Mesothelial cell of epicardium (in vitro differentiated cells): ENCODE results near the gene TNKS1BP1. TPM values are rescaled to one million over a fixed set of nuclear protein-coding genes. Genes with fewer than 3 reads are reported as not detected.
A peak's percentile ranks its signal among the peaks of the same experiment; 100 is the strongest.

ENCODE experiments used
- DNase-seq, 2 experiments: peaks; one replicate each; pipeline ENCODE4 v3.0.0; 2021; ENCODE audit warnings: low spot score in 2 of 2; ENCODE audit not compliant: unreplicated experiment in 2 of 2
- H3K27ac Mint-ChIP-seq: 2 replicates; pipeline ENCODE4 v1.8.0; 2021; ENCODE audit warnings: mixed read lengths
- H3K27me3 Mint-ChIP-seq: 2 replicates; pipeline ENCODE4 v1.8.0; 2021; ENCODE audit warnings: low read depth, mixed read lengths
- H3K36me3 Mint-ChIP-seq: 2 replicates; pipeline ENCODE4 v1.8.0; 2021; ENCODE audit warnings: mixed read lengths
- H3K4me1 Mint-ChIP-seq: 2 replicates; pipeline ENCODE4 v1.8.0; 2021; ENCODE audit warnings: mixed read lengths
- H3K4me3 Mint-ChIP-seq: 2 replicates; pipeline ENCODE4 v1.8.0; 2021; ENCODE audit warnings: mild to moderate bottlenecking, moderate library complexity, mixed read lengths
- H3K9me3 Mint-ChIP-seq: 2 replicates; pipeline ENCODE4 v1.8.0; 2021; ENCODE audit warnings: mixed read lengths
- CTCF ChIP-seq: fragments of 200-600 bp; sonication (generic); IDR thresholded peaks from one replicate; pipeline ENCODE4 v1.5.0; 2021; ENCODE audit warnings: antibody characterized with exemption; ENCODE audit not compliant: unreplicated experiment
- total RNA-seq: library from RNA; stranded (reverse); gene quantifications from 3 replicates; pipeline ENCODE4 v1.2.1, GENCODE V29; 2021

The TNKS1BP1 gene
- total RNA-seq, 1 donor from 2014 or later: 216 TPM

GRCh38 chr11:57279116-57279515 is 45.6 kb downstream of the TNKS1BP1 start:
- Mint-ChIP-seq H3K27me3 (no peaks in the 10 kb centered on the region), H3K36me3 (no peaks in the 10 kb centered on the region), H3K27ac (no peak overlapping the region), H3K4me1 (peaks cover 25% of the 10 kb centered on the region), H3K4me3 (no peak overlapping the region), H3K9me3 (peaks cover 2% of the 10 kb centered on the region)
- no peak for TF ChIP-seq CTCF
- no peak for DNase-seq

- H3K4me1 Mint-ChIP-seq: peaks cover 25% of the 10 kb centered on the region
- H3K4me3 Mint-ChIP-seq: no peak overlapping the region
- H3K36me3 Mint-ChIP-seq: no peaks in the 10 kb centered on the region
- TF ChIP-seq CTCF: no peak
- DNase-seq: no peak
- H3K27ac Mint-ChIP-seq: no peak overlapping the region
- peaks cover 5% of the 10 kb centered on the region for H3K9me3 Mint-ChIP-seq
- H3K27me3 Mint-ChIP-seq: no peaks in the 10 kb centered on the region
Observed at GRCh38 chr11:57278721-57279095, 46.0 kb downstream of the TNKS1BP1 start.

GRCh38 chr11:57277845-57278720 is 46.7 kb downstream of the TNKS1BP1 start:
- H3K9me3 Mint-ChIP-seq: peaks cover 10% of the 10 kb centered on the region
- peak overlapping the region; percentile 24 for H3K4me3 Mint-ChIP-seq
- peak; percentile 64 for TF ChIP-seq CTCF
- peak in 1 of 2 experiments; percentile 70 for DNase-seq
- H3K27me3 Mint-ChIP-seq: no peaks in the 10 kb centered on the region
- H3K4me1 Mint-ChIP-seq: peaks cover 21% of the 10 kb centered on the region
- H3K27ac Mint-ChIP-seq: peak overlapping the region; percentile 77
- no peaks in the 10 kb centered on the region for H3K36me3 Mint-ChIP-seq

DNA sequence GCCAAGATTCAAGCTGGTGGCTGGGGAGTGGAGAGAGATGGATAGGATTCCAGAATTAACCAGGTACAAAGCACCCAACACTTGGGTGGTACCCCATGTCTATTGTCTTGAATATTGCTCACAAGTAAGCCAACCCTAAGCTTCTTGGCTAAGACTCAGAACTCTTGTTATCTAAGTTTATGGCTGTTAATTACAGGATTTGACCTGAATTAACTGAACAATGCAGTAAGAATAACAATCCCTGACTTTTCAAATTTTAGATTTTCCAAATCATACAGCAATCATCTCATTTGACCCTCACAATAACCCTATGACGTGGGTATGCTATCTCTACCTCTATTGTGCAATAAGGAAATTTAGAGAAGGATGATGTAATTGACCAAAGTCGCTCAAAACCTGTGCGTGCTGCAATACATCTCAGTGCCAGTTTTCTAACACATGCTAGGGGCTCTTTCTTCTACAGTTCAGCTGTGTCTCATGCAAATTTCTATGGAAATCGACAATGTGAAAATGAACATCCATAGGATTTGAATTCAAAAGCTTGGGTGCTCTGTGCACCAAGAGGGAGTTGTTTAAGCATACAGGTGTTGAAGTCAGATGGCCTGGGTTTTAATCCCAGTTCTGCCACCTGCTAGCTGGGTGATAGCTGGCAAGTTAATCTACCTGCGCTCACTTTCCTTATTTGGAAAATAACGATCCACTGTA is 47.6 kb downstream of the TNKS1BP1 start:
- H3K4me1 Mint-ChIP-seq: peaks cover 17% of the 10 kb centered on the region
- no peak for TF ChIP-seq CTCF
- no peak overlapping the region for H3K4me3 Mint-ChIP-seq
- no peaks in the 10 kb centered on the region for H3K36me3 Mint-ChIP-seq
- no peaks in the 10 kb centered on the region for H3K27me3 Mint-ChIP-seq
- peaks cover 10% of the 10 kb centered on the region for H3K9me3 Mint-ChIP-seq
- no peak overlapping the region for H3K27ac Mint-ChIP-seq
- DNase-seq: no peak

DNA sequence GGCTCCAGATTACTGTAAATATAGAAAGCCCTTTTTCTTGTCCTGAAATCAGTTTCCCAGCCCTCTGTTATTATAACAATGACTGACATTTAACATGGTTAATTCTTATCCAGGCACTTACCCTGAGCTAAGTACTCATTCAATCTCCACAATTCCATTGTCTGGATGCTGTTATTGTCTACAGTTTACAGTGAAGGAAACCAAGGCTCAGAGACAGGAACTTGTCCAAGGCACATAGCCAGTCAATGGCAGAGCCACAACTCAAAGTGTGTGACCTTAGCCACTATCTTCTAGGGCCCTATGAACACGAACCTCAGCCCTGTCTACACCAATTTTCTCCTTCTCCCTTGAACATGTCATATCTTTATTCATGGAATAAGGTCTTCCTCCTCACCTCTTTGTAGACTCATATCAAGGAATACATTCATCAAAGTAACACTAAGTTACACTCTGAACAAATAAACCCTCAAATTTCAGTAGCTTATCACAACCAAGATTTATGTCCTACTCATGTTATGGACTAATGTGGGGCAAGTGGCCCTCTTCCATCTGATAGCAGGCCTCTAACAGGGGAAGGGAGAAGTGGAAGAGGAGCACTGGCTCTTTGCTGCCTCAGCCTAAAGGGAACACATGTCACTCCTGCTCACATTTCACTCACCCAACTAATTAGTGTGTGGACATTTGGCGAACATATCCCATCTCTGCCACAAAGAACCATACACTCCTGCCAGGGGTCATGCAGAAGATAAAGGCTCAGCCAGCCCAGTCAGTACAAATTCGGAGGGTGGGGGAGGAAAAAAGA is 48.4 kb downstream of the TNKS1BP1 start:
- TF ChIP-seq CTCF: no peak
- H3K27ac Mint-ChIP-seq: no peak overlapping the region
- DNase-seq: no peak
- peaks cover 17% of the 10 kb centered on the region for H3K4me1 Mint-ChIP-seq
- no peaks in the 10 kb centered on the region for H3K27me3 Mint-ChIP-seq
- no peak overlapping the region for H3K4me3 Mint-ChIP-seq
- H3K9me3 Mint-ChIP-seq: peaks cover 10% of the 10 kb centered on the region
- H3K36me3 Mint-ChIP-seq: no peaks in the 10 kb centered on the region
